NCI-H2227 treated with DMSO at 0.1 percent for 48 hours (cell line): Measurements from ENCODE around the gene TMEM269.

ENCODE experiments used
- DNase-seq: peaks from one replicate; lab custom pipeline; 2025; lab: John Stamatoyannopoulos, UW

The TMEM269 gene

DNA sequence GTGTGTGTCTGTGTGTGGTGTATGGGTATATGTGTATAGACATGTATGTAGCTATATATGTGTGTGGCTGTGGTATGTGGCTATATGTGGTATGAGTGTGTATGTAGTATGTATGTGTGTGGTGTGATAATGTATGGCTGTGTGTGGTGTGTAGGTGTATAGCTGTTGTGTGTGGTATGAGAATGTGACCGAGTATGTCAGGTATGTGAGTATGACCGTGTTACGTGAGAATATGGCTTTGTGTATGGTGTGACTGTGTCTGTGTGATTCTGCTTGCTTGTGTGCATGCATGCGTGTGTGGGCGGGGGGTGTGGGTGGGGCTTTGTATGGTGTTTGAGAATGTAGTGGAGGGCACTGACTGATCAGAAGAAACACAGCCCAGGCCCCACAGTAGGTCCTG lies 65.2 kb downstream of the TMEM269 start:
- DNase-seq: no peak
